Measurements from ENCODE around the gene PPFIBP1. TPM values are rescaled to one million over a fixed set of nuclear protein-coding genes. Genes with fewer than 3 reads are reported as not detected.

Gene PPFIBP1
- polyA plus RNA-seq, 1 of the 3 experiments (the other 2 are of a cell fraction) = 55.0 TPM

DNA sequence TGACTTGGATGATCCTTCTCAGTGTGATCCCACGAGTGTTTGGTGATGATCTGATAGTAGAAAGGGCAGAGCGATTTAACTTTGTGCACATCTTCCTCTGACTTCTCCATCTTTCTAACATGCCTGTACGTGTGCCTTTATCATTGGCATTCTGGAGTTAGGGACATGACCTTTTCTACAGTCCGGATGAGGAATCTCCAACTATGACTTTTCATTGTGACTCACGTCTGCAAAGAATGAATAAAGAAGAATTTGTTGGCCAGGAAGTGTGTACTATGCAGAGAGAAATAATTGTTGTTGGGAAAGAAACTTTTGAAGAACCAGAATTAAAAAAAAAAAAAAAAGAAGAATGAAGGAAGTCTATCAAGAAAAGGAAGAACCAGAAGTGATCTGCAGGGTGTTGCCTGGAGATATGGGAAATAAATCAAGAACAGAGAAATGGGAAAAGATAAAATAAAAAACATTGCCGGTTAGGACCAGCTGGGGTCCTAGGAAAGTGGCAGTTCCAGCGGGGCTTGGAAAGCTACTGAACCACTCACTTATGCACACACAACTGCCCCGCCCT is 25.3 kb downstream of the PPFIBP1 start (continued):
- TF ChIP-seq, protein P1, sequence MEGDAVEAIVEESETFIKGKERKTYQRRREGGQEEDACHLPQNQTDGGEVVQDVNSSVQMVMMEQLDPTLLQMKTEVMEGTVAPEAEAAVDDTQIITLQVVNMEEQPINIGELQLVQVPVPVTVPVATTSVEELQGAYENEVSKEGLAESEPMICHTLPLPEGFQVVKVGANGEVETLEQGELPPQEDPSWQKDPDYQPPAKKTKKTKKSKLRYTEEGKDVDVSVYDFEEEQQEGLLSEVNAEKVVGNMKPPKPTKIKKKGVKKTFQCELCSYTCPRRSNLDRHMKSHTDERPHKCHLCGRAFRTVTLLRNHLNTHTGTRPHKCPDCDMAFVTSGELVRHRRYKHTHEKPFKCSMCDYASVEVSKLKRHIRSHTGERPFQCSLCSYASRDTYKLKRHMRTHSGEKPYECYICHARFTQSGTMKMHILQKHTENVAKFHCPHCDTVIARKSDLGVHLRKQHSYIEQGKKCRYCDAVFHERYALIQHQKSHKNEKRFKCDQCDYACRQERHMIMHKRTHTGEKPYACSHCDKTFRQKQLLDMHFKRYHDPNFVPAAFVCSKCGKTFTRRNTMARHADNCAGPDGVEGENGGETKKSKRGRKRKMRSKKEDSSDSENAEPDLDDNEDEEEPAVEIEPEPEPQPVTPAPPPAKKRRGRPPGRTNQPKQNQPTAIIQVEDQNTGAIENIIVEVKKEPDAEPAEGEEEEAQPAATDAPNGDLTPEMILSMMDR (IDR thresholded peaks at IDR 0.05) = no peak
- TF ChIP-seq, protein P2, sequence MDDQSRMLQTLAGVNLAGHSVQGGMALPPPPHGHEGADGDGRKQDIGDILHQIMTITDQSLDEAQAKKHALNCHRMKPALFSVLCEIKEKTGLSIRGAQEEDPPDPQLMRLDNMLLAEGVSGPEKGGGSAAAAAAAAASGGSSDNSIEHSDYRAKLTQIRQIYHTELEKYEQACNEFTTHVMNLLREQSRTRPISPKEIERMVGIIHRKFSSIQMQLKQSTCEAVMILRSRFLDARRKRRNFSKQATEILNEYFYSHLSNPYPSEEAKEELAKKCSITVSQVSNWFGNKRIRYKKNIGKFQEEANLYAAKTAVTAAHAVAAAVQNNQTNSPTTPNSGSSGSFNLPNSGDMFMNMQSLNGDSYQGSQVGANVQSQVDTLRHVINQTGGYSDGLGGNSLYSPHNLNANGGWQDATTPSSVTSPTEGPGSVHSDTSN (IDR thresholded peaks at IDR 0.05) = peak; percentile 39
- TF ChIP-seq, protein P3, sequence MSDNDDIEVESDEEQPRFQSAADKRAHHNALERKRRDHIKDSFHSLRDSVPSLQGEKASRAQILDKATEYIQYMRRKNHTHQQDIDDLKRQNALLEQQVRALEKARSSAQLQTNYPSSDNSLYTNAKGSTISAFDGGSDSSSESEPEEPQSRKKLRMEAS (IDR thresholded peaks at IDR 0.05; ENCODE audit: low read depth) = no peak
- no peak for TF ChIP-seq RFX5 (IDR thresholded peaks at IDR 0.05; ENCODE audit: low read length)
- TF ChIP-seq GABPA (IDR thresholded peaks at IDR 0.05; ENCODE audit: low read depth) = no peak
- TF ChIP-seq TEAD4 (IDR thresholded peaks at IDR 0.05; ENCODE audit: borderline replicate concordance, insufficient read depth) = 0 out of 2 replicates have a peak, but pooled peaks have one; percentile 43
- TF ChIP-seq JUND (IDR thresholded peaks at IDR 0.05) = peak; percentile 76
- TF ChIP-seq NFIC (IDR thresholded peaks at IDR 0.05; ENCODE audit: borderline replicate concordance) = peak; percentile 69; the same call in 1 of the 2 replicates

DNA sequence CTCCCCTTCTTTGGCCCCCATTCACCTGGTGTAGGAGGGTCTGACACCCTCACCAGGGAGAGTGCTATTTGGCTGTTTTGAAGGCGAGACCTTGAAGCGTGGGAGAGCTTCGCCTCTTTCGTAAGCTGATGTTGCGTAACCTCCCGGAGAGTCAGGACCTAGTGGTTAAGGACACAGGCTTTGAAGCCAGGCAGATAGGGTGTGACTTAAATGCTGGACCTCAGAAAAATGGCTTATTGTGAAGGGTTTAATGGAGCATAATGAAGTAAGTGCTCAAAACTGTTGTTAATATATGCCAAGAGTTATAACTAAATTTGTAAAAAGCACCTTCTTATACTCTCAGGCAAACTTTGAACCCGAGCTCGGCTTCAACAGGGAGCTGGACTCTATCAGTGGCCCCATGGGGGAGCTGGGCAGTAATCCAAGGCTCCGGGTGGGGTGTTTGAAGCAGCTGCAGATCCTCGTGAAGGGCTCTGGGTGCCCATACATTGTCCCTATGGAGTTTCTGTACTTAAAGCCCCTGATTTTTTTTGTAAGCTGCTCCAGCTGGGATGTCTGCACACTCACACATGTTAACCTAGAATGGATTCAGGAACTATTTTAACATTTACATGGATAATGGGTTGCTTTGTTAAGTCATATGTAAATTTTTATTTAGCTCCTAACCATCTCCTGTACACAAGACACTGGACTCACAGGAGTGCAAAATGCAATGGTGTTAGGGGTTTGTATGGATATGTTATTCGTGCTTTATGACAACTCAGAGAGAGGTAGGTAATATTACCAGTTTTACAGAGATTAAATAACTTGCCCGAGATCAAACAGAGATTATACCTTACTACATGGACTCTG is 26.0 kb downstream of the PPFIBP1 start:
- POLR2A ChIA-PET = no interaction called here

More for the DNA sequence above, 26.0 kb downstream of the PPFIBP1 start:
- Histone ChIP-seq H3K27me3 (ENCODE audit: insufficient read depth) (no peaks in the 10 kb centered on the region), H3K4me3 (ENCODE audit: low read depth in 2 of 2, low read length in 1 of 2) (no peak overlapping the region), H3K27ac (ENCODE audit: low read depth in 2 of 2, low read length in 1 of 2) (peak overlapping the region; percentile 77 to 99), H3F3A (replicated peaks; ENCODE audit: insufficient read depth) (peaks cover 41% of the 10 kb centered on the region), H3K9me3 (no peaks in the 10 kb centered on the region), H3K79me2 (ENCODE audit: insufficient read depth) (peaks cover 98% of the 10 kb centered on the region), H3K9ac (peak overlapping the region; percentile 71), H2AFZ (ENCODE audit: low read depth) (no peak overlapping the region), H3K4me1 (ENCODE audit: control insufficient read depth in 1 of 2, insufficient read depth in 2 of 2, low read depth in 1 of 2, low read length in 1 of 2) (peaks cover 16 to 48% of the 10 kb centered on the region in 2 experiments), H3K9me2 (no peaks in the 10 kb centered on the region), H4K20me1 (ENCODE audit: insufficient read depth) (no peaks in the 10 kb centered on the region), H3K36me3 (replicated peaks in 1 of 2; ENCODE audit: control insufficient read depth in 1 of 2, insufficient read depth in 2 of 2, low read length in 1 of 2) (peaks cover 4 to 11% of the 10 kb centered on the region in 2 experiments), H3K4me2 (peak overlapping the region; percentile 72)
- TF ChIP-seq, protein P2 (IDR thresholded peaks at IDR 0.05) = no peak
- TF ChIP-seq YY1 (IDR thresholded peaks at IDR 0.05; ENCODE audit: low read depth) (no peak), TCF12 (IDR thresholded peaks at IDR 0.05) (0 out of 2 replicates have a peak, but pooled peaks have one; percentile 15), USF2 (IDR thresholded peaks at IDR 0.05; ENCODE audit: borderline replicate concordance, low read depth, low read length) (no peak), FOSL2 (IDR thresholded peaks at IDR 0.05; ENCODE audit: borderline replicate concordance, low read depth) (no peak), RAD21 (IDR thresholded peaks at IDR 0.05; ENCODE audit: low read length) (no peak)
- TF ChIP-seq, protein P4, sequence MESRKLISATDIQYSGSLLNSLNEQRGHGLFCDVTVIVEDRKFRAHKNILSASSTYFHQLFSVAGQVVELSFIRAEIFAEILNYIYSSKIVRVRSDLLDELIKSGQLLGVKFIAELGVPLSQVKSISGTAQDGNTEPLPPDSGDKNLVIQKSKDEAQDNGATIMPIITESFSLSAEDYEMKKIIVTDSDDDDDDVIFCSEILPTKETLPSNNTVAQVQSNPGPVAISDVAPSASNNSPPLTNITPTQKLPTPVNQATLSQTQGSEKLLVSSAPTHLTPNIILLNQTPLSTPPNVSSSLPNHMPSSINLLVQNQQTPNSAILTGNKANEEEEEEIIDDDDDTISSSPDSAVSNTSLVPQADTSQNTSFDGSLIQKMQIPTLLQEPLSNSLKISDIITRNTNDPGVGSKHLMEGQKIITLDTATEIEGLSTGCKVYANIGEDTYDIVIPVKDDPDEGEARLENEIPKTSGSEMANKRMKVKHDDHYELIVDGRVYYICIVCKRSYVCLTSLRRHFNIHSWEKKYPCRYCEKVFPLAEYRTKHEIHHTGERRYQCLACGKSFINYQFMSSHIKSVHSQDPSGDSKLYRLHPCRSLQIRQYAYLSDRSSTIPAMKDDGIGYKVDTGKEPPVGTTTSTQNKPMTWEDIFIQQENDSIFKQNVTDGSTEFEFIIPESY (IDR thresholded peaks at IDR 0.05; ENCODE audit: borderline replicate concordance, low read depth) = no peak
- CTCF ChIA-PET = interaction anchor here (1.4 kb wide), 1 partner anchor 113 kb away, joined by 4 read pairs; no protein-coding TSS in a partner anchor
- WGBS (ENCODE audit: low lambda C conversion rate) = 54% methylated on average over 12 of the region's 12 CpGs
- DNase-seq = no peak

Measured in SK-N-SH (cell line).